NCI-H128 (cell line): Measurements from ENCODE around the gene SIRPB1.
"Not testable (repeated sequence)": the region's sequence is repeated elsewhere in the genome, so short reads cannot be mapped to it uniquely, and the experiment has no call there.

Experiments
- DNase-seq: peaks from one replicate; lab custom pipeline; 2025; ENCODE audit not compliant: unreplicated experiment; lab: John Stamatoyannopoulos, UW

Gene SIRPB1

GRCh38 chr20:1600736-1601135 lies 19.1 kb downstream of the SIRPB1 start:
- no peak for DNase-seq

GRCh38 chr20:1595333-1595732 lies 24.5 kb downstream of the SIRPB1 start:
- DNase-seq, result no peak

- DNase-seq, result no peak
These were observed 31.0 kb downstream of the SIRPB1 start for GRCh38 chr20:1588533-1589460.

GRCh38 chr20:1587781-1588532 lies 31.9 kb downstream of the SIRPB1 start:
- DNase-seq, result no peak

- no peak for DNase-seq
These were observed 40.3 kb downstream of the SIRPB1 start for GRCh38 chr20:1579488-1579887.

- DNase-seq, result no peak
These were observed 41.9 kb downstream of the SIRPB1 start for GRCh38 chr20:1577906-1578305.

GRCh38 chr20:1577313-1577712 lies 42.5 kb downstream of the SIRPB1 start:
- DNase-seq, result not testable (repeated sequence)

- no peak for DNase-seq
These were observed 43.2 kb downstream of the SIRPB1 start for GRCh38 chr20:1576641-1577040.

GRCh38 chr20:1576003-1576402 lies 43.8 kb downstream of the SIRPB1 start:
- DNase-seq, result not testable (repeated sequence)

GRCh38 chr20:1571583-1571982 lies 48.2 kb downstream of the SIRPB1 start:
- not testable (repeated sequence) for DNase-seq
